ENCODE measurements around the gene PTGES2. TPM values are rescaled to one million over a fixed set of nuclear protein-coding genes. Genes with fewer than 3 reads are reported as not detected.

The PTGES2 gene
- total and polyA plus RNA-seq, 9 of the 15 experiments (the other 6 are each of a cell fraction or from before 2014, with no cell fraction given): 2.4 to 196 (median 90.1) TPM

DNA sequence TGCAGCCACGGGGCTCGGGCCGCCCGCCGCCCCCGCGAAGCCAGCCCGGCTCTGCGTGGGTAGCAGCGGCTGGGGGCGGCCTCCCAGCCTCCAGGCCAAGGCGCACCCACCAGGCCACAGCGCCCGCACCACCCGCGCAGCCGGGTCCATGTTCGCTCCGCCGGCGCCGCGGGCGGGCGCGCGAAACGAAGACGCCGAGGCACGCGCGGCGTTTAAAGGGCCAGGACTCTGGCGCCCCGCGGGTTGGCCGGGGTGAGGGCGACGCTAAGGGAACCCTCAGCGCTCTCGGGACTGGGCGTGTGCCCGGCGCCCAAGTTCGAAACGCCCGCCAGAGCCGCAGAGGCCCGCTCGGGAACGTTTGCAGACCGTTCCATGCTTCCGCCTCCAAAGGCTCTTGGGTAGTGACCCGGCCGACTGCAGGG, at the start of gene PTGES2 (continued):
- TF ChIP-seq, protein P1, sequence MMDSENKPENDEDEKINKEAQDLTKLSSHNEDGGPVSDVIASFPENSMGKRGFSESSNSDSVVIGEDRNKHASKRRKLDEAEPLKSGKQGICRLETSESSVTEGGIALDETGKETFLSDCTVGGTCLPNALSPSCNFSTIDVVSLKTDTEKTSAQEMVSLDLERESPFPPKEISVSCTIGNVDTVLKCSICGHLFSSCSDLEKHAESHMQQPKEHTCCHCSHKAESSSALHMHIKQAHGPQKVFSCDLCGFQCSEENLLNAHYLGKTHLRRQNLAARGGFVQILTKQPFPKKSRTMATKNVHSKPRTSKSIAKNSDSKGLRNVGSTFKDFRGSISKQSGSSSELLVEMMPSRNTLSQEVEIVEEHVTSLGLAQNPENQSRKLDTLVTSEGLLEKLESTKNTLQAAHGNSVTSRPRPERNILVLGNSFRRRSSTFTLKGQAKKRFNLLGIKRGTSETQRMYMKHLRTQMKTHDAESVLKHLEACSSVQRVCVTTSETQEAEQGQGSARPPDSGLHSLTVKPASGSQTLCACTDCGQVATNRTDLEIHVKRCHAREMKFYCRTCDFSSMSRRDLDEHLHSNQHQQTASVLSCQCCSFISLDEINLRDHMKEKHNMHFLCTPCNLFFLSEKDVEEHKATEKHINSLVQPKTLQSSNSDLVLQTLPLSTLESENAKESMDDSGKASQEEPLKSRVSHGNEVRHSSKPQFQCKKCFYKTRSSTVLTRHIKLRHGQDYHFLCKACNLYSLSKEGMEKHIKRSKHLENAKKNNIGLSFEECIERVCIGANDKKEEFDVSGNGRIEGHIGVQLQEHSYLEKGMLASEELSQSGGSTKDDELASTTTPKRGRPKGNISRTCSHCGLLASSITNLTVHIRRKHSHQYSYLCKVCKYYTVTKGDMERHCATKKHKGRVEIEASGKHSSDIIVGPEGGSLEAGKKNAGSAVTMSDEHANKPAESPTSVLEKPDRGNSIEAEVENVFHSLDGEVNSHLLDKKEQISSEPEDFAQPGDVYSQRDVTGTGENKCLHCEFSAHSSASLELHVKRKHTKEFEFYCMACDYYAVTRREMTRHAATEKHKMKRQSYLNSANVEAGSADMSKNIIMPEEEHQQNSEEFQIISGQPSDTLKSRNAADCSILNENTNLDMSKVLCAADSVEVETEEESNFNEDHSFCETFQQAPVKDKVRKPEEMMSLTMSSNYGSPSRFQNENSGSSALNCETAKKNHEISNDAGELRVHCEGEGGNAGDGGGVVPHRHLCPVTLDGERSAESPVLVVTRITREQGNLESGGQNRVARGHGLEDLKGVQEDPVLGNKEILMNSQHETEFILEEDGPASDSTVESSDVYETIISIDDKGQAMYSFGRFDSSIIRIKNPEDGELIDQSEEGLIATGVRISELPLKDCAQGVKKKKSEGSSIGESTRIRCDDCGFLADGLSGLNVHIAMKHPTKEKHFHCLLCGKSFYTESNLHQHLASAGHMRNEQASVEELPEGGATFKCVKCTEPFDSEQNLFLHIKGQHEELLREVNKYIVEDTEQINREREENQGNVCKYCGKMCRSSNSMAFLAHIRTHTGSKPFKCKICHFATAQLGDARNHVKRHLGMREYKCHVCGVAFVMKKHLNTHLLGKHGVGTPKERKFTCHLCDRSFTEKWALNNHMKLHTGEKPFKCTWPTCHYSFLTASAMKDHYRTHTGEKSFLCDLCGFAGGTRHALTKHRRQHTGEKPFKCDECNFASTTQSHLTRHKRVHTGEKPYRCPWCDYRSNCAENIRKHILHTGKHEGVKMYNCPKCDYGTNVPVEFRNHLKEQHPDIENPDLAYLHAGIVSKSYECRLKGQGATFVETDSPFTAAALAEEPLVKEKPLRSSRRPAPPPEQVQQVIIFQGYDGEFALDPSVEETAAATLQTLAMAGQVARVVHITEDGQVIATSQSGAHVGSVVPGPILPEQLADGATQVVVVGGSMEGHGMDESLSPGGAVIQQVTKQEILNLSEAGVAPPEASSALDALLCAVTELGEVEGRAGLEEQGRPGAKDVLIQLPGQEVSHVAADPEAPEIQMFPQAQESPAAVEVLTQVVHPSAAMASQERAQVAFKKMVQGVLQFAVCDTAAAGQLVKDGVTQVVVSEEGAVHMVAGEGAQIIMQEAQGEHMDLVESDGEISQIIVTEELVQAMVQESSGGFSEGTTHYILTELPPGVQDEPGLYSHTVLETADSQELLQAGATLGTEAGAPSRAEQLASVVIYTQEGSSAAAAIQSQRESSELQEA (IDR thresholded peaks at IDR 0.05; ENCODE audit: low read depth): no peak
- no peak for TF ChIP-seq LEF1 (IDR thresholded peaks at IDR 0.05)
- TF ChIP-seq TEAD4 (IDR thresholded peaks at IDR 0.05; ENCODE audit: low read length): no peak; the same call in 1 of the 2 replicates
- no peak for TF ChIP-seq TEAD4 (CRISPR knock-in tag; IDR thresholded peaks at IDR 0.05; ENCODE audit: borderline replicate concordance)
- no peak for TF ChIP-seq KLF13 (tag; IDR thresholded peaks at IDR 0.05; ENCODE audit: borderline replicate concordance, low read depth)
- TF ChIP-seq RB1 (IDR thresholded peaks at IDR 0.05; ENCODE audit: low read depth): peak; percentile 80; the same call in 1 of the 2 replicates
- TF ChIP-seq SMAD1 (IDR thresholded peaks at IDR 0.05; ENCODE audit: low read depth, low read length, partially characterized antibody): no peak
- no peak for TF ChIP-seq MIER1 (IDR thresholded peaks at IDR 0.05; ENCODE audit: low read depth)
- TF ChIP-seq, protein P2, sequence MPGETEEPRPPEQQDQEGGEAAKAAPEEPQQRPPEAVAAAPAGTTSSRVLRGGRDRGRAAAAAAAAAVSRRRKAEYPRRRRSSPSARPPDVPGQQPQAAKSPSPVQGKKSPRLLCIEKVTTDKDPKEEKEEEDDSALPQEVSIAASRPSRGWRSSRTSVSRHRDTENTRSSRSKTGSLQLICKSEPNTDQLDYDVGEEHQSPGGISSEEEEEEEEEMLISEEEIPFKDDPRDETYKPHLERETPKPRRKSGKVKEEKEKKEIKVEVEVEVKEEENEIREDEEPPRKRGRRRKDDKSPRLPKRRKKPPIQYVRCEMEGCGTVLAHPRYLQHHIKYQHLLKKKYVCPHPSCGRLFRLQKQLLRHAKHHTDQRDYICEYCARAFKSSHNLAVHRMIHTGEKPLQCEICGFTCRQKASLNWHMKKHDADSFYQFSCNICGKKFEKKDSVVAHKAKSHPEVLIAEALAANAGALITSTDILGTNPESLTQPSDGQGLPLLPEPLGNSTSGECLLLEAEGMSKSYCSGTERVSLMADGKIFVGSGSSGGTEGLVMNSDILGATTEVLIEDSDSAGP (CRISPR knock-in tag; IDR thresholded peaks at IDR 0.05): peak; percentile 99
- TF ChIP-seq ZNF143 (CRISPR knock-in tag; IDR thresholded peaks at IDR 0.05): no peak
- TF ChIP-seq POU5F1 (IDR thresholded peaks at IDR 0.05; ENCODE audit: borderline replicate concordance, low read depth, low read length, partially characterized antibody): no peak
- no peak for TF ChIP-seq ZNF133 (CRISPR knock-in tag; IDR thresholded peaks at IDR 0.05)
- no peak for TF ChIP-seq ZNF551 (CRISPR knock-in tag; IDR thresholded peaks at IDR 0.05)
- no peak for TF ChIP-seq RAD51 (IDR thresholded peaks at IDR 0.05; ENCODE audit: borderline replicate concordance, low read depth)
- TF ChIP-seq ZNF224 (CRISPR knock-in tag; IDR thresholded peaks at IDR 0.05): no peak
- TF ChIP-seq, protein P3, sequence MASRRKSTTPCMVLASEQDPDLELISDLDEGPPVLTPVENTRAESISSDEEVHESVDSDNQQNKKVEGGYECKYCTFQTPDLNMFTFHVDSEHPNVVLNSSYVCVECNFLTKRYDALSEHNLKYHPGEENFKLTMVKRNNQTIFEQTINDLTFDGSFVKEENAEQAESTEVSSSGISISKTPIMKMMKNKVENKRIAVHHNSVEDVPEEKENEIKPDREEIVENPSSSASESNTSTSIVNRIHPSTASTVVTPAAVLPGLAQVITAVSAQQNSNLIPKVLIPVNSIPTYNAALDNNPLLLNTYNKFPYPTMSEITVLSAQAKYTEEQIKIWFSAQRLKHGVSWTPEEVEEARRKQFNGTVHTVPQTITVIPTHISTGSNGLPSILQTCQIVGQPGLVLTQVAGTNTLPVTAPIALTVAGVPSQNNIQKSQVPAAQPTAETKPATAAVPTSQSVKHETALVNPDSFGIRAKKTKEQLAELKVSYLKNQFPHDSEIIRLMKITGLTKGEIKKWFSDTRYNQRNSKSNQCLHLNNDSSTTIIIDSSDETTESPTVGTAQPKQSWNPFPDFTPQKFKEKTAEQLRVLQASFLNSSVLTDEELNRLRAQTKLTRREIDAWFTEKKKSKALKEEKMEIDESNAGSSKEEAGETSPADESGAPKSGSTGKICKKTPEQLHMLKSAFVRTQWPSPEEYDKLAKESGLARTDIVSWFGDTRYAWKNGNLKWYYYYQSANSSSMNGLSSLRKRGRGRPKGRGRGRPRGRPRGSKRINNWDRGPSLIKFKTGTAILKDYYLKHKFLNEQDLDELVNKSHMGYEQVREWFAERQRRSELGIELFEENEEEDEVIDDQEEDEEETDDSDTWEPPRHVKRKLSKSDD (conservative IDR thresholded peaks at IDR 0.05; ENCODE audit: low read length): no peak
- TF ChIP-seq POLR2AphosphoS5 (IDR thresholded peaks at IDR 0.05; ENCODE audit: control insufficient read depth, insufficient read depth, low read depth, low read length): no peak; the same call in 1 of the 2 replicates
